Stimulated activated CD4-positive, alpha-beta T cell treated with anti-CD3 and anti-CD28 coated beads, Interleukin-2, amount 100 ng/mL, for 24 hours (primary cell): Measurements from ENCODE around the gene DHX35.
"Not testable (repeated sequence)": the region's sequence is repeated elsewhere in the genome, so short reads cannot be mapped to it uniquely, and the experiment has no call there.

Source experiments
- DNase-seq, 2 donors: peaks; one replicate each; pipeline ENCODE4 v3.0.0-alpha.2; 2020

The DHX35 gene

GRCh38 chr20:38982291-38982690 lies 20.1 kb downstream of the DHX35 start:
- no peak for DNase-seq

- DNase-seq = no peak
Measured at GRCh38 chr20:38985060-38985459, 22.9 kb downstream of the DHX35 start.

GRCh38 chr20:38985603-38986170 lies 23.5 kb downstream of the DHX35 start:
- DNase-seq = no peak

- DNase-seq = no peak
Measured at GRCh38 chr20:38986663-38987062, 24.5 kb downstream of the DHX35 start.

- DNase-seq = no peak
Measured at GRCh38 chr20:38987777-38988176, 25.6 kb downstream of the DHX35 start.

GRCh38 chr20:38990728-38991127 lies 28.6 kb downstream of the DHX35 start:
- no peak for DNase-seq

GRCh38 chr20:38991814-38992704 lies 29.9 kb downstream of the DHX35 start:
- DNase-seq = no peak

GRCh38 chr20:38995536-38996044 lies 33.4 kb downstream of the DHX35 start:
- DNase-seq = no peak

GRCh38 chr20:38996866-38997265 lies 34.7 kb downstream of the DHX35 start:
- not testable (repeated sequence) for DNase-seq

- DNase-seq = peak; percentile 60 to 75
Measured at GRCh38 chr20:38997622-38998021, 35.5 kb downstream of the DHX35 start.

- DNase-seq = no peak
Measured at GRCh38 chr20:38999217-38999616, 37.1 kb downstream of the DHX35 start.

- no peak for DNase-seq
Measured at GRCh38 chr20:38999965-39000910, 38.1 kb downstream of the DHX35 start.

- DNase-seq = peak in 1 of 2 donors; percentile 15
Measured at GRCh38 chr20:39004508-39004907, 42.4 kb downstream of the DHX35 start.

- no peak for DNase-seq
Measured at GRCh38 chr20:39009348-39009747, 47.2 kb downstream of the DHX35 start.

- no peak for DNase-seq
Measured at GRCh38 chr20:39010496-39010895, 48.4 kb downstream of the DHX35 start.

GRCh38 chr20:39013662-39014109 lies 51.5 kb downstream of the DHX35 start:
- DNase-seq = no peak

GRCh38 chr20:39016041-39016440 lies 53.9 kb downstream of the DHX35 start:
- DNase-seq = no peak

GRCh38 chr20:39016506-39016905 lies 54.4 kb downstream of the DHX35 start:
- DNase-seq = no peak

GRCh38 chr20:39019027-39019426 lies 56.9 kb downstream of the DHX35 start:
- no peak for DNase-seq

- peak; percentile 28 to 36 for DNase-seq
Measured at GRCh38 chr20:39019805-39020325, 57.7 kb downstream of the DHX35 start.

- DNase-seq = no peak
Measured at GRCh38 chr20:39021748-39022147, 59.6 kb downstream of the DHX35 start.

- DNase-seq = no peak
Measured at GRCh38 chr20:39025883-39026282, 63.7 kb downstream of the DHX35 start.

- no peak for DNase-seq
Measured at GRCh38 chr20:39029364-39029763, 67.2 kb downstream of the DHX35 start.
